K562 (cell line): Measurements from ENCODE around the gene C6orf62. TPM values are rescaled to one million over a fixed set of nuclear protein-coding genes. Genes with fewer than 3 reads are reported as not detected.
"Not testable (repeated sequence)": the region's sequence is repeated elsewhere in the genome, so short reads cannot be mapped to it uniquely, and the experiment has no call there.

Experiments used
- ATAC-seq: fragments of 200-7000 bp; cut with Tn5 transposase; 3 replicates; pipeline ENCODE4 v1.9.1; 2020; ENCODE audit warnings: moderate library complexity
- BruUV-seq: library from RNA; stranded (reverse); fragments of 400-500 nt; replicated peaks from 2 replicates; lab custom pipeline; 2021; lab: Mats Ljungman, UMichigan
- CTCF ChIA-PET: fragments of 300-600 bp; formaldehyde crosslinking; extraction: SDS; loops from one replicate; lab custom pipeline; 2021; ENCODE audit warnings: low intra/inter-chr PET ratio; lab: Yijun Ruan, JAX
- POLR2A ChIA-PET: fragments of 300-600, 350-650 bp; sonication (Branson Sonifier 250); formaldehyde crosslinking; extraction: SDS; loops from one replicate; lab custom pipeline; 2021; ENCODE audit warnings: antibody characterized with exemption, inconsistent platforms; lab: Yijun Ruan, JAX
- DNase-seq, 4 experiments: peaks; one replicate each; pipeline versions ENCODE4 v3.0.0 to v3.0.0-alpha.2; 2011 to 2018; ENCODE audit warnings: low spot score in 3 of 4, mixed read lengths in 3 of 4; ENCODE audit errors: extremely low read depth in 1 of 4
- FAIRE-seq: peaks from 2 replicates; lab custom pipeline; 2011; peaks lifted over from hg19 to GRCh38; lab: Jason Lieb, UNC
- H2AFZ ChIP-seq: 2 replicates; pipeline ENCODE4 v1.6.0; 2011; ENCODE audit warnings: low read depth, low read length, control low read depth, inconsistent platforms
- H3K27ac ChIP-seq: fragments of 200-600 bp; 3 replicates; pipeline ENCODE4 v1.8.0; 2011; ENCODE audit warnings: low read depth, mild to moderate bottlenecking, control low read depth, inconsistent platforms, low read length, moderate library complexity, mixed read lengths; ENCODE audit errors: extremely low read depth
- H3K27me3 ChIP-seq, 2 experiments: fragments of 300-600 bp in 1 of 2; 2 replicates in 1 of 2; 3 replicates in 1 of 2; pipeline versions ENCODE4 v1.6.0 to v1.8.0; 2011; ENCODE audit warnings: inconsistent platforms in 2 of 2, low read length in 2 of 2, mild to moderate bottlenecking in 1 of 2, mixed read lengths in 1 of 2, moderate library complexity in 1 of 2; ENCODE audit not compliant: control insufficient read depth in 2 of 2, insufficient read depth in 2 of 2
- H3K36me3 ChIP-seq: fragments of 300-600 bp; 3 replicates; pipeline ENCODE4 v1.8.0; 2011; ENCODE audit warnings: mild to moderate bottlenecking, low read length, inconsistent platforms; ENCODE audit not compliant: control insufficient read depth, insufficient read depth
- H3K4me1 ChIP-seq, 2 experiments: fragments of 200-600 bp in 1 of 2; replicated peaks in 1 of 2; 2 replicates in 1 of 2; 3 replicates in 1 of 2; pipeline versions ENCODE4 v1.5.1 to v1.8.0; 2011; ENCODE audit warnings: inconsistent platforms in 2 of 2, low read length in 2 of 2, mild to moderate bottlenecking in 1 of 2, mixed read lengths in 1 of 2, moderate library complexity in 1 of 2; ENCODE audit not compliant: control insufficient read depth in 2 of 2, insufficient read depth in 2 of 2
- H3K4me2 ChIP-seq: 2 replicates; pipeline ENCODE4 v1.6.1; 2011; ENCODE audit warnings: low read length, control low read depth, inconsistent platforms, mixed read lengths; ENCODE audit not compliant: insufficient read depth
- H3K4me3 ChIP-seq: fragments of 200-600 bp; sonication (generic), shearing (Covaris generic); 2 replicates; pipeline ENCODE4 v1.5.1; 2016; ENCODE audit warnings: control low read depth, inconsistent platforms
- H3K79me2 ChIP-seq: fragments of 200-600 bp; 3 replicates; pipeline ENCODE4 v1.8.0; 2011; ENCODE audit warnings: low read length, inconsistent platforms; ENCODE audit not compliant: control insufficient read depth, insufficient read depth
- H3K9ac ChIP-seq, 2 experiments: 2 replicates each; pipeline versions ENCODE4 v1.6.0 to v1.6.1; 2011; ENCODE audit warnings: low read depth in 2 of 2, low read length in 2 of 2, control low read depth in 1 of 2, inconsistent platforms in 1 of 2, mild to moderate bottlenecking in 1 of 2, mixed read lengths in 1 of 2; ENCODE audit not compliant: insufficient read depth in 1 of 2
- H3K9me1 ChIP-seq: one replicate; pipeline ENCODE4 v1.6.0; 2011; ENCODE audit warnings: inconsistent platforms, mild to moderate bottlenecking, low read length, moderate library complexity; ENCODE audit not compliant: control insufficient read depth, insufficient read depth
- H3K9me3 ChIP-seq: replicated peaks from 2 replicates; pipeline ENCODE4 v1.5.1; 2011; ENCODE audit warnings: low read depth, low read length, inconsistent platforms; ENCODE audit not compliant: control insufficient read depth, insufficient read depth
- H4K20me1 ChIP-seq: replicated peaks from 2 replicates; pipeline ENCODE4 v1.6.1; 2011; ENCODE audit warnings: low read length, inconsistent platforms, mixed read lengths; ENCODE audit not compliant: control insufficient read depth, insufficient read depth
- DMBX1 ChIP-seq: fragments of 250-450 bp; sonication (Bioruptor Pico); IDR thresholded peaks from 2 replicates; pipeline ENCODE4 v1.8.0; 2022; ENCODE audit warnings: inconsistent platforms, mild to moderate bottlenecking, moderate library complexity, borderline replicate concordance
- NR4A1 ChIP-seq, 2 experiments: fragments of 250-450 bp in 1 of 2; fragments of 450-650 bp in 1 of 2; sonication (Bioruptor Pico) in 1 of 2; IDR thresholded peaks; 2 replicates each; pipeline versions ENCODE4 v1.4.0 to v1.6.1; 2016 to 2020; ENCODE audit warnings: mild to moderate bottlenecking in 2 of 2, missing compliant biosample characterization in 1 of 2, missing genetic modification characterization in 1 of 2, moderate library complexity in 1 of 2
- PTRF ChIP-seq: fragments of 450-650 bp; IDR thresholded peaks from 2 replicates; pipeline ENCODE4 v1.6.1; 2016; ENCODE audit warnings: mild to moderate bottlenecking, missing genetic modification characterization, missing compliant biosample characterization
- PTTG1 ChIP-seq: fragments of 450-650 bp; IDR thresholded peaks from 2 replicates; pipeline ENCODE4 v1.6.1; 2016; ENCODE audit warnings: low read depth, mild to moderate bottlenecking, missing genetic modification characterization, missing compliant biosample characterization
- WGBS: fragments of 100-300 bp; shearing (Covaris generic); methylation state at CpG from one replicate; pipeline ENCODE4 v1.1.6; 2016; ENCODE audit warnings: low coverage, mixed read lengths; ENCODE audit not compliant: insufficient coverage; ENCODE audit errors: missing lambda C conversion rate; 5-methylcytosine and 5-hydroxymethylcytosine counted together
- in situ Hi-C: fragments of 300-500 bp; cut with MboI; formaldehyde crosslinking; loops from 4 replicates; pipeline ENCODE4 v1.15.0; 2018; ENCODE audit warnings: inconsistent platforms, mixed read lengths
- intact Hi-C: fragments of 100-400 bp; cut with micrococcal nuclease; formaldehyde crosslinking; loops from 2 replicates; pipeline ENCODE4 v1.14.2; 2022
- polyA plus RNA-seq, 8 experiments: library from polyadenylated mRNA; depleted of rRNA in 4 of 8; stranded (reverse) in 5 of 8; unstranded in 3 of 8; fragments of >200 nt; fragmentation: Nextera tagmentation in 2 of 8; fragmentation: Illumina TruSeq in 1 of 8; extraction: Ambion mirVana in 2 of 8; extraction: Trizol in 1 of 8; gene quantifications; 2 replicates each; pipeline versions ENCODE4 v1.2.1 to v1.2.3, GENCODE V29; 2011 to 2014; ENCODE audit warnings: inconsistent platforms in 1 of 8, missing spikeins in 1 of 8
- total RNA-seq, 7 experiments: library from RNA; depleted of rRNA in 6 of 7; stranded (reverse); fragments of >200 nt in 6 of 7; fragmentation: Illumina TruSeq in 2 of 7; extraction: Trizol in 2 of 7; gene quantifications; 2 replicates each; pipeline versions ENCODE4 v1.2.1 to v1.2.3, GENCODE V29; 2011 to 2021; ENCODE audit warnings: low replicate concordance in 1 of 7
- TF ChIP-seq, protein P1 (sequence below): fragments of 450-650 bp; IDR thresholded peaks from 2 replicates; pipeline ENCODE4 v1.6.1; 2017; ENCODE audit warnings: antibody characterized with exemption, mild to moderate bottlenecking

C6orf62 gene
- total and polyA plus RNA-seq, 9 of the 15 experiments (the other 6 are each of a cell fraction or from before 2014, with no cell fraction given): 48.5 to 579 (median 111) TPM

DNA sequence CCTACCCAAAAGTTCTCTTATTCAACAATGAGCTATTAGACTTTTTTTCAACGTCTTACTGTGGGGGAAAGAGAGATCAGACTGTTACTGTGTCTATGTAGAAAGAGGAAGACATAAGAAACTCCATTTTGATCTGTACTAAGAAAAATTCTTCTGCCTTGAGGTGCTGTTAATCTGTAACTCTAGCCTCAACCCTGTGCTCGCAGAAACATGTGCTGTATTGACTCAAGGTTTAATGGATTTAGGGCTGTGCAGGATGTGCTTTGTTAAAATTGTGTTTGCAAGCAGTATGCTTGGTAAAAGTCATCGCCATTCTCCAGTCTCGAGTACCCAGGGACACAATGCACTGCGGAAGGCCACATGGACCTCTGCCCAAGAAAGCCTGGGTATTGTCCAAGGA lies 57.2 kb downstream of the C6orf62 start:
- peaks cover 55% of the 10 kb centered on the region for H3K36me3 ChIP-seq
- H3K27me3 ChIP-seq; H3K9me1 ChIP-seq; BruUV-seq; in situ Hi-C loops; H3K9me3 ChIP-seq; CTCF ChIA-PET; TF ChIP-seq NR4A1 (CRISPR knock-in tag; IDR thresholded peaks at IDR 0.05): not testable (repeated sequence)
- WGBS: 83% methylated on average over 5 of the region's 5 CpGs
- POLR2A ChIA-PET: interaction anchor here (0.6 kb wide), 1 partner anchor 19 kb away, joined by 3 read pairs; no protein-coding TSS in a partner anchor
- peaks cover 44% of the 10 kb centered on the region for H3K79me2 ChIP-seq
- TF ChIP-seq DMBX1 (0 out of 2 replicates have a peak, but pooled peaks have one; percentile 7), NR4A1 (tag; IDR thresholded peaks at IDR 0.05) (0 out of 2 replicates have a peak, but pooled peaks have one; percentile 52), PTTG1 (tag) (0 out of 2 replicates have a peak, but pooled peaks have one; percentile 50), PTRF (tag) (peak; percentile 55; the same call in 1 of the 2 replicates)
- TF ChIP-seq, protein P1, sequence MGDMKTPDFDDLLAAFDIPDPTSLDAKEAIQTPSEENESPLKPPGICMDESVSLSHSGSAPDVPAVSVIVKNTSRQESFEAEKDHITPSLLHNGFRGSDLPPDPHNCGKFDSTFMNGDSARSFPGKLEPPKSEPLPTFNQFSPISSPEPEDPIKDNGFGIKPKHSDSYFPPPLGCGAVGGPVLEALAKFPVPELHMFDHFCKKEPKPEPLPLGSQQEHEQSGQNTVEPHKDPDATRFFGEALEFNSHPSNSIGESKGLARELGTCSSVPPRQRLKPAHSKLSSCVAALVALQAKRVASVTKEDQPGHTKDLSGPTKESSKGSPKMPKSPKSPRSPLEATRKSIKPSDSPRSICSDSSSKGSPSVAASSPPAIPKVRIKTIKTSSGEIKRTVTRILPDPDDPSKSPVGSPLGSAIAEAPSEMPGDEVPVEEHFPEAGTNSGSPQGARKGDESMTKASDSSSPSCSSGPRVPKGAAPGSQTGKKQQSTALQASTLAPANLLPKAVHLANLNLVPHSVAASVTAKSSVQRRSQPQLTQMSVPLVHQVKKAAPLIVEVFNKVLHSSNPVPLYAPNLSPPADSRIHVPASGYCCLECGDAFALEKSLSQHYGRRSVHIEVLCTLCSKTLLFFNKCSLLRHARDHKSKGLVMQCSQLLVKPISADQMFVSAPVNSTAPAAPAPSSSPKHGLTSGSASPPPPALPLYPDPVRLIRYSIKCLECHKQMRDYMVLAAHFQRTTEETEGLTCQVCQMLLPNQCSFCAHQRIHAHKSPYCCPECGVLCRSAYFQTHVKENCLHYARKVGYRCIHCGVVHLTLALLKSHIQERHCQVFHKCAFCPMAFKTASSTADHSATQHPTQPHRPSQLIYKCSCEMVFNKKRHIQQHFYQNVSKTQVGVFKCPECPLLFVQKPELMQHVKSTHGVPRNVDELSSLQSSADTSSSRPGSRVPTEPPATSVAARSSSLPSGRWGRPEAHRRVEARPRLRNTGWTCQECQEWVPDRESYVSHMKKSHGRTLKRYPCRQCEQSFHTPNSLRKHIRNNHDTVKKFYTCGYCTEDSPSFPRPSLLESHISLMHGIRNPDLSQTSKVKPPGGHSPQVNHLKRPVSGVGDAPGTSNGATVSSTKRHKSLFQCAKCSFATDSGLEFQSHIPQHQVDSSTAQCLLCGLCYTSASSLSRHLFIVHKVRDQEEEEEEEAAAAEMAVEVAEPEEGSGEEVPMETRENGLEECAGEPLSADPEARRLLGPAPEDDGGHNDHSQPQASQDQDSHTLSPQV: peak; percentile 80
- TF ChIP-seq, all 486 proteins: peak for 5; not testable (repeated sequence) for 481
- intact Hi-C loops, H3K4me3 ChIP-seq, H2AFZ ChIP-seq, H3K4me2 ChIP-seq, H3K27ac ChIP-seq, FAIRE-seq, DNase-seq, H4K20me1 ChIP-seq, ATAC-seq, H3K9ac ChIP-seq: not testable (repeated sequence)
- H3K4me1 ChIP-seq: peaks cover 3 to 28% of the 10 kb centered on the region in 2 experiments; a peak in 3 of 5 replicates
